ENCODE results near the gene TWF1. TPM values are rescaled to one million over a fixed set of nuclear protein-coding genes. Genes with fewer than 3 reads are reported as not detected.
A peak's percentile ranks its signal among the peaks of the same experiment; 100 is the strongest.
"Not testable (repeated sequence)": the region's sequence is repeated elsewhere in the genome, so short reads cannot be mapped to it uniquely, and the experiment has no call there.

Gene TWF1
- polyA plus RNA-seq, 3 donors from 2014 or later = 20.4 to 21.7 (median 21.3) TPM

DNA sequence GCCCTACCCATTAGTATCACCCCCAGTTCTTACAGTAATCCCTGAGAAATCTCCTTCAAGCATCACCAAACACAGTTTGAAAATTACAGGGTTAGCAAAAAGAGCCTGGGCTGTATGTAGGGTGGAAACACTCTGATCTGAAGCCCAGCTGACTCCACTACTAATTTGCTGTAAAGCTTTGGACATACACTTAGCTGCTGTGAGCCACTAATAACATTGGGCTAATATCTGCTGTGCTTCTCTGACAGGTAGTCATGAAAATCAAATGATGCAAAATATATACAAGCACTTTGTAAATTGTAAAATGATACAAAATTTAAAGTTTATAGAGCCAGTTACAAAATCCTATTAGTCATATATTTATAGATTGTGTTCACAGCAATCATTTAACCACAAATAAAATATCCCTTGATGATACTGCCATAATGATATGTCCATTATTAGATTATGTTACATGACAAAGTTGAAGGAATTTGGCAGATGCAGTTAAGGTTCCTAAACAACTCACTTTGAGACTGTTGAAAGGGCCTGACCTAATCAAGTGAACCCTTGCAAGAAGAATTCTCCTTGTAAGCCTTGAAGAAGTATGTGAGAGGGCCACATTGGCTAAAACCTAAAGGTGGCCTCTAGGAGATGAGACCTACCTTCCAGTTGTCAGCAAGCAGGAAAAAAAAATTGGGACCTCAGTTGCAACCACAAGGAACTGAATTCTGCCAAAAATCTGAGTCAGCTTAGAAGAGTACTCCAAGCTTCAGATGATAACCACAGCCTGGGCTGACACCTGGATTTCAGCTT lies 19.0 kb downstream of the TWF1 start:
- Mint-ChIP-seq H3K27ac (no peak overlapping the region), H3K4me3 (no peak overlapping the region), H3K4me1 (no peaks in the 10 kb centered on the region), H3K36me3 (peaks cover 12 to 37% (median 18%) of the 10 kb centered on the region in 3 donors), H3K27me3 (ENCODE audit: low read depth in 3 of 3) (no peaks in the 10 kb centered on the region), H3K9me3 (no peaks in the 10 kb centered on the region)
- DNase-seq = no peak

DNA sequence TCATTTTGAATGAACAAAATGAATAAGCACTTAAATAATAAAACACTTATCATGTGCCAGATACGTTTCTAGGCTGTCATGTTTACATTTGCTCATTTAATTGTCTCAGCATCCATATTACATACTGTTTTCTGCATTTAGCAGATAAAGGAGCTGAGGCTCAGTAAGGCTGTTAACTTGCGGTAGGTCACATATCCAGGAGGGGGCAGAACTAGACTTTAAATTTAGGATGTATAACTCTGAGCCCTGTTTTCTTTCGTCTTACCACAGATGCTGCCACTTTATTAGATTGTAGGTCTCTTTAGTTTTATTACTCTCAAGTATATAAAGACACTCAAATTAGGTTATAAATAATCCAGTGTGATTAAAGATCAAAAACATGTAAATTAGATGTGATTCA lies 29.6 kb downstream of the TWF1 start:
- Mint-ChIP-seq H3K4me1 (peaks cover 2 to 7% of the 10 kb centered on the region in 2 donors), H3K36me3 (peaks cover 12 to 32% (median 22%) of the 10 kb centered on the region in 3 donors), H3K27ac (no peak overlapping the region), H3K27me3 (ENCODE audit: low read depth in 3 of 3) (no peaks in the 10 kb centered on the region), H3K4me3 (no peak overlapping the region), H3K9me3 (no peaks in the 10 kb centered on the region)
- DNase-seq = no peak

DNA sequence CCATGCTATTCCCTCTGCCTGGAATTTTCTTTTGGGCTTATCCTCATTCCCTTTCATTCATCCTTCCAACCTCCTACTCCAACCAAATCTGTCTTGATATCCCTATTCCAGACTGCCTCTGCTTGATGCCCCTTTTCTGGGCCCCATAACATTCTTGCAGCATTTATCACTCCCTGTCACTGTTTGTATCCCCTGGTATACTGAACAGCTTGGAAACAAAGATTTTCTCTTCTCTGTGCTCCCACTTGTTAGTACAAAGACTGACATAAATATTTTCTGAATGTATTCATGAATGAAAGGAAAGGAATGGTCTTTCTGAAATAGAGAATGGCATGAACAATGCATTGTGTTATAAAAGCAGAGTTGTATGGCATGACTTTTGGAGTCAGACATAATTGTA lies 39.8 kb downstream of the TWF1 start:
- Mint-ChIP-seq H3K36me3 (peaks cover 6 to 23% (median 14%) of the 10 kb centered on the region in 3 donors), H3K27me3 (ENCODE audit: low read depth in 3 of 3) (no peaks in the 10 kb centered on the region), H3K27ac (no peak overlapping the region), H3K4me3 (no peak overlapping the region), H3K9me3 (no peaks in the 10 kb centered on the region), H3K4me1 (peaks cover 32 to 42% of the 10 kb centered on the region in 2 donors)
- DNase-seq = no peak

DNA sequence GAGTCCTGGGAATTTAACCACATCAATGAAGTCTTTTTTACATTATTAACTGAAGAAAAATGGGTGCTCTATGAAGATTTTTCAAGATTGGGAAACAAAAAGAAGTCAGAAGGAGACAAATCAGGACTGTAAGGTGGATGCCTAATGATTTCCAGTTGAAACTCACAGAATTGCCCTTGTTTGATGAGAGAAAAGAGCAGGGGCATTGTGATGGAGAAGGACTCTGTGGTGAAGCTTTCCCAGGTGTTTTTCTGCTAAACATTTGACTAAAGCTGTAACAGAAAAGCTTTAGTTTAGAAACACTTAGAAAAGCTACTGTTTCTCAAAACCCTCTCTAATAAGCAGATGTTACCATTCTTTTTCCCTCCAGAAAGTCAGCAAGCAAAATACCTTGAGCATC lies 41.6 kb downstream of the TWF1 start:
- H3K27ac Mint-ChIP-seq = peak overlapping the region in 1 of 6 donors; percentile 7

DNA sequence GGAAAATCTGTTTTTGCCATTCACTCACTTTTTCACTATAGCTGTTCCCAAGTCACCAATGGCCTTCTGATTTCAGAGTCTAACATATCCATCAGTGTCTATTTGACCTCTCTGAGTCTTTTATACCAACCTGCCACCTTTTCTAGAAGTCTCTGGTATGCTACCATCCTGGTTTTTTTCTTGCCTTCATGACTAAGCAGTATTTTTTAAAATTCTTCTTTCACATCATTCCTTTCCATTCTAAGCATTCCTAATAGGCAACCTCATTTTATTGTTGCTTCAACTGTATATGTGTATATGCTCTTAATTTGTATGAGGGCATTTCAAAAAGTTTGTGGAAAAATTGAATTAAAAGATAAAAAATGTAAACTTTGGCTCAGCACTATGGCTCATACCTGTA lies 42.3 kb downstream of the TWF1 start:
- H3K27me3 Mint-ChIP-seq (ENCODE audit: low read depth in 3 of 3) = peaks cover 5 to 9% (median 6%) of the 10 kb centered on the region in 3 donors
- H3K4me3 Mint-ChIP-seq = no peak overlapping the region
- peak overlapping the region in 3 of 6 donors; percentile 4 to 66 (median 65) for H3K27ac Mint-ChIP-seq
- no peak for DNase-seq
- no peaks in the 10 kb centered on the region for H3K9me3 Mint-ChIP-seq
- peaks cover 0 to 6% (median 0%) of the 10 kb centered on the region in 3 donors for H3K36me3 Mint-ChIP-seq
- H3K4me1 Mint-ChIP-seq = peaks cover 49 to 53% of the 10 kb centered on the region in 2 donors

More for the DNA sequence above, 41.6 kb downstream of the TWF1 start:
- Mint-ChIP-seq H3K4me3 (no peak overlapping the region), H3K4me1 (peaks cover 42 to 46% of the 10 kb centered on the region in 2 donors), H3K27me3 (ENCODE audit: low read depth in 3 of 3) (peaks cover 0 to 3% (median 0%) of the 10 kb centered on the region in 3 donors), H3K9me3 (no peaks in the 10 kb centered on the region), H3K36me3 (peaks cover 0 to 8% (median under 1%) of the 10 kb centered on the region in 3 donors)
- DNase-seq = no peak

DNA sequence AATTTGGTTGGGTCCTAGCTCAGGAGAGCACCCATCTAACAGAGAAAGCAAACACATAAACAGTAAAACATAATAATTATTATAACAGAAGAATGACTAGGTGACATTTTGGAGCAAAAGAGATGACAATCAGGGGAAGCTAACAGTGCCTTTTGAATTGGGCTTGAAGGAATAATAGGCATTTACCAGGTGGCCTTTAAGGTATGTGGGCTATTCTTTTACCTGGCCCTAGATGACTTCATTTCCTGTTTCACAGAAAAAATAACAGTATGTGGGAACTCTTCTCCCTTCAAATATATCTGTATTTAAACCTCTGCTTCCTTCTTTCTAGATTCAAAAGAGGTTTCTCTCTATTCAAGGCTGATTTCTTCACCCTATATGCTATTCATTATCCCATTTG lies 43.5 kb downstream of the TWF1 start:
- H3K27me3 Mint-ChIP-seq (ENCODE audit: low read depth in 3 of 3) = peaks cover 7 to 18% (median 13%) of the 10 kb centered on the region in 3 donors
- H3K9me3 Mint-ChIP-seq = no peaks in the 10 kb centered on the region
- peak overlapping the region in 3 of 6 donors; percentile 23 to 46 (median 39) for H3K27ac Mint-ChIP-seq
- no peak for DNase-seq
- H3K4me3 Mint-ChIP-seq = peak overlapping the region in 2 of 5 donors; percentile 4 to 59
- H3K36me3 Mint-ChIP-seq = no peaks in the 10 kb centered on the region
- peaks cover 59 to 64% of the 10 kb centered on the region in 2 donors for H3K4me1 Mint-ChIP-seq

DNA sequence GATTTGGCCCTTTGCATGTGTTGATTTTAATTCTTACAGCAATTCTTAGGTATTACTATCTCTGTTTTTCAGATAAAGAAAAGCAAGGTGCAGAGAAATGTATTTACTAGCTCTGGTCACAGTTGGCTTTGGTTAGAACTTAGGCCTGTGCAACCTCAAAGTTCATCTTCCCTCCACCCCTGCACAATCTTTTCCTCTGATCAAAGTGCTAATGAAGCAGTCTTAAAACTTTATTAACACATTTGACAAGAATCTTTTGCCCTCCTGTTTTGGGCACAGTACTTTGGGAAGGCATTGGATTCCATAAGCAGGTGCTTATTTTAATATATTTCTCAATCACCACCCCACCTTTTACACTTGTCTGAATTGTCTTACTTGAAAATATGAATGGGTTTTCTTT lies 44.6 kb downstream of the TWF1 start:
- H3K4me1 Mint-ChIP-seq = peaks cover 65 to 70% of the 10 kb centered on the region in 2 donors
- H3K9me3 Mint-ChIP-seq = no peaks in the 10 kb centered on the region
- peak overlapping the region; percentile 46 to 98 (median 59) for H3K4me3 Mint-ChIP-seq
- no peaks in the 10 kb centered on the region for H3K36me3 Mint-ChIP-seq
- no peak for DNase-seq
- H3K27me3 Mint-ChIP-seq (ENCODE audit: low read depth in 3 of 3) = peaks cover 7 to 20% (median 13%) of the 10 kb centered on the region in 3 donors
- peak overlapping the region; percentile 33 to 70 (median 64) for H3K27ac Mint-ChIP-seq

DNA sequence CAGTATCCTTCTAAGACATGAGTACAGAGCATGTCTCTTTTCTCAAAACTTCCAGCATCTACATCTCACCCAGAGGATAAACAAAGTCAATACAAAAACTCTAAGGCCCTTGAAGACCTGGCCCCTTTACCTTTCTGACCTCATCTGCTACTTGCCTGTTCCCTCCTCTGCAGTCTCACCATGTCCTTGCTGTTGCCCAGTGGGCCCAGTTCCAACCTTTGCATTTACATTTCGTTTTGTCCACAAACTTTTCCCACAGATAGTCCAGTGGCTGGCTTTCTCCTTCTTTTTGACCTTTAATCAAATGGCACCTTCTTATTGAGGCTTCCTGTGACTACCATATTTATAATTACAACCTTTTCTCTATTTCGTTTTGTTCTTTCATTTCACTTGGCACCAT lies 45.7 kb downstream of the TWF1 start:
- no peak for DNase-seq
- peaks cover 7 to 20% (median 13%) of the 10 kb centered on the region in 3 donors for H3K27me3 Mint-ChIP-seq (ENCODE audit: low read depth in 3 of 3)
- H3K9me3 Mint-ChIP-seq = no peaks in the 10 kb centered on the region
- H3K4me3 Mint-ChIP-seq = peak overlapping the region; percentile 96 to 98 (median 98)
- H3K4me1 Mint-ChIP-seq = peaks cover 72 to 75% of the 10 kb centered on the region in 2 donors
- peak overlapping the region; percentile 98 to 100 (median 100) for H3K27ac Mint-ChIP-seq
- no peaks in the 10 kb centered on the region for H3K36me3 Mint-ChIP-seq

DNA sequence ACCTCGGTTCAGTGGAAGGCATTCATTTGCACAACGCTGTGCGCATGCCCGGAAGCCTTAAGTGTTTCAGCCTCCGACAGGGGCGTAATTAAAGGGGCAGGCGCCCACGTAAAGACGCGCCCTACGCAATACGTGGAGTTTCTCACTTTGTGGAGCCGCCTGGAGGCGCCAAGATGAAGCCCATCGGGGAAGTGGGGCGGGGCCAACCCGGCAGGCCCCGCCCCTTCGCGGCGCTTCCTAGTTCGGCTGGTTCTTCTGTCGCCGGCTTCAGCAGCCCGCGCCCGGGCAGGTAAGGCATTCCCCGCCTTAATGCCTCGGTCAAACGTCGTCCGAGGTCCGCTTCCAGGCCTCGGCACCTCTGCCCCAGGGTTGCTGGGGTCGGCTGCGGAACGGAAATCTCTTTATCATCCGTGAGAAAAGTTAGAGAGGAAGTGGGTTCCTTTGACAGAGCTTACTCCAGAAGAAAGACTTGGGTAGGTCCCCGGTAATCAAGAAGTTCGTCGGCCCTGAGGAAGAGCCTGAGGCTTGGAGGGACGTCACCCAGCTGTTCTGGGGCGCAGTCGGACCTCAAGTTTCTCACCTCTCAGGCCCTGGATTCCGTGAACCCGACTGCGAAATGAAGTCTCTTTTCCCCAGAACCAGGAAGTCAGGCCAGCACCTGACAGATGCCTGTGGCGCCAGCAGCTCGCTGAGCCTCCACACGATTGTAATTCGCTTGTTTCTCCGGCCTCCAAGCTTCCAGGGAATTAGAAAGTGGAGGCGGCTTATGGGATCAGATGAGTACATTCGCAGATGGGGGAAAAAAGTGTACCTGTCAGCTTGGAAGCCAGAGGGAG lies 47.2 kb downstream of the TWF1 start, which contains the start of the genes IRAK4 and PUS7L:
Gene IRAK4, plus strand, starts transcription at position 224 of the 836 bp plus-strand sequence. CDS start 9,161 bp downstream, outside the sequence.
Gene PUS7L, minus strand, starts transcription at position 63 of the 836 bp plus-strand sequence. CDS start 3,545 bp downstream, outside the sequence.
- no peaks in the 10 kb centered on the region for H3K9me3 Mint-ChIP-seq
- peaks cover 68 to 88% of the 10 kb centered on the region in 2 donors for H3K4me1 Mint-ChIP-seq
- H3K4me3 Mint-ChIP-seq = peak within 1 kb of the TSS; percentile 96 to 98 (median 98)

DNA sequence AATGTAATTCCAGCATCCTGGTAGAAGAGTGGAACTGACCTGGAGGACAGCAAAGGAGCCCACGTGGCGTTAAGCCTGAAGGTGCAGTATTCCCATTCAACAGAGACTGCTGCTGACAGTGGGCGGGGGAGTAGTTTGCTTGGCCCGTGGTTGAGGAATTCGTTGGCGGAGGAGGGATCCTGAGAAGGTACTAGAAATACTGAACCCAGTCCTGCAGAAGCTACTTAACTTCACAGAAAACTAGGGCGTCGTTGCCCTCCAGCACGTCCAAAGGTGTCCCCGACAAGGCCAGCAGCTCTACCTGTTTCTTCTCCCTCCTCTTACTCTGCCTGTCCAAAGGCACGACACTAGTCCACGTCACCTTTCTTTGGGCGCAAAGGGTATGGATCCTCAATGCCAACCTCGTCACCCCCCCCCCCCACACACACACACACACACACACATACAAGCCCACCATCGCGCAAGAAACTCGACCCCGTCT lies 47.8 kb downstream of the TWF1 start:
- DNase-seq = no peak
- Mint-ChIP-seq H3K27me3 (ENCODE audit: low read depth in 3 of 3) (peaks cover 7 to 20% (median 13%) of the 10 kb centered on the region in 3 donors), H3K4me1 (peaks cover 64 to 90% of the 10 kb centered on the region in 2 donors), H3K9me3 (no peaks in the 10 kb centered on the region), H3K27ac (peak overlapping the region; percentile 98 to 100 (median 100)), H3K36me3 (peaks cover 10 to 19% (median 14%) of the 10 kb centered on the region in 3 donors), H3K4me3 (peak overlapping the region; percentile 96 to 98 (median 98))

More for the DNA sequence above, 47.2 kb downstream of the TWF1 start, which contains the start of the genes IRAK4 and PUS7L:
- Mint-ChIP-seq H3K36me3 (peaks cover 9 to 12% (median 10%) of the 10 kb centered on the region in 3 donors), H3K27ac (peak within 1 kb of the TSS; percentile 98 to 100 (median 100)), H3K27me3 (ENCODE audit: low read depth in 3 of 3) (peaks cover 7 to 20% (median 13%) of the 10 kb centered on the region in 3 donors)
- peak; percentile 90 to 94 (median 92) for DNase-seq

DNA sequence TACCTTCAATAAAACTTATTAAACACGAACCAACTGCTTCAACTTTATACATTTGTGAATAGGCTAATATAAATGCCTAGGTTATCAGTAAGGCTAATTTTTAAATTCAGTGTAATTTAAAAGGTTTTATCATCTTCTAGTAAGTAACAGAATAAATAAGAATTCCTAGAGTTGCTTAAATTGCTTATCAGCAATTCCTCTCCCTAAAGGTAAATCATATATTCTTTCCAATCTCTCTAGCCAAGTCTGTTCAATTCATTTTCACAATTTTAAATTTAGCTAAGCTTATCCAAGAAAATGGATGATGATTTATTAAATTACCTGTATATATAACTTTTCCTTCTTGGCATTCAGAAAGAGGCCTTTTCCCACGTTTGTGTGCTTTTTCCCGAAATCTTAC lies 52.1 kb downstream of the TWF1 start:
- peaks cover 3 to 13% (median 9%) of the 10 kb centered on the region in 3 donors for H3K27me3 Mint-ChIP-seq (ENCODE audit: low read depth in 3 of 3)
- no peak overlapping the region for H3K4me3 Mint-ChIP-seq
- no peak for DNase-seq
- peaks cover 0 to 2% (median 0%) of the 10 kb centered on the region in 6 donors for H3K9me3 Mint-ChIP-seq
- peaks cover 27 to 69% of the 10 kb centered on the region in 2 donors for H3K4me1 Mint-ChIP-seq
- peaks cover 19 to 36% (median 25%) of the 10 kb centered on the region in 3 donors for H3K36me3 Mint-ChIP-seq
- no peak overlapping the region for H3K27ac Mint-ChIP-seq

DNA sequence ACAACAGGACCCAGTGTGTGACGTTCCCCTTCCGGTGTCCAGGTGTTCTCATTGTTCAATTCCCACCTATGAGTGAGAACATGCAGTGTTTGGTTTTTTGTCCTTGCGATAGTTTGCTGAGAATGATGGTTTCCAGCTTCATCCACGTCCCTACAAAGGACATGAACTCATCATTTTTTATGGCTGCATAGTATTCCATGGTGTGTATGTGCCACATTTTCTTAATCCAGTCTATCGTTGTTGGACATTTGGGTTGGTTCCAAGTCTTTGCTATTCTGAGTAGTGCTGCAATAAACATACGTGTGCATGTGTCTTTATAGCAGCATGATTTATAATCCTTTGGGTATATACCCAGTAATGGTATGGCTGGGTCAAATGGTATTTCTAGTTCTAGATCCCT lies 54.8 kb downstream of the TWF1 start:
- Mint-ChIP-seq H3K36me3 (peaks cover 25 to 40% (median 25%) of the 10 kb centered on the region in 3 donors), H3K4me1 (peaks cover 6 to 48% of the 10 kb centered on the region in 2 donors)
- H3K4me3 Mint-ChIP-seq; H3K9me3 Mint-ChIP-seq; H3K27me3 Mint-ChIP-seq (ENCODE audit: low read depth in 3 of 3); H3K27ac Mint-ChIP-seq; DNase-seq: not testable (repeated sequence)

DNA sequence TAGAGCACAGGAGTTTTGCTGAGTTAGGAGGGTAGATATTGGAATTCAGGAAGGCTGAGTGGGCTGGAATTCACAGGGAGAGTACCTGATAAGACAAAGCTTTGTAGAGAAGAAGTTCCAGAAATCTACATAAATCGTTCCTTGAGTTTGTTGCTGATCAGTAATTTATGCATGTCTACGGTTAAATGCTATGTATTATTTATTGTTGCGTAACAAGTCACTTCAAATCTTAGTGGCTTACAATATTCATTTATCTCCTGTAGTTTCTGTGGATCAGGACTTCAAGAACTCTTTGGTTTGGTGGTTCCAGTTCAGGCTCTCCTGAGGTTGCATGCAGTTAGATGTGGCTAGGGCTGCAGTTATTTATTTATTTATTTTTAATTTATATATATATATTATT lies 55.3 kb downstream of the TWF1 start:
- Mint-ChIP-seq H3K4me1 (peaks cover 5 to 44% of the 10 kb centered on the region in 2 donors), H3K4me3 (no peak overlapping the region), H3K27me3 (ENCODE audit: low read depth in 3 of 3) (no peaks in the 10 kb centered on the region), H3K36me3 (peaks cover 25 to 45% (median 28%) of the 10 kb centered on the region in 3 donors), H3K9me3 (peaks cover 0 to 2% (median 0%) of the 10 kb centered on the region in 6 donors), H3K27ac (no peak overlapping the region)
- no peak for DNase-seq
